Stimulated activated CD4-positive, alpha-beta T cell treated with anti-CD3 and anti-CD28 coated beads, Interleukin-4, amount 100 ng/mL, for 24 hours (primary cell): ENCODE measurements around the gene SHKBP1.
"Not testable (repeated sequence)": the region's sequence is repeated elsewhere in the genome, so short reads cannot be mapped to it uniquely, and the experiment has no call there.

Experiments used
- DNase-seq: peaks from one replicate; pipeline ENCODE4 v3.0.0-alpha.2; 2020

SHKBP1 gene, protein sequence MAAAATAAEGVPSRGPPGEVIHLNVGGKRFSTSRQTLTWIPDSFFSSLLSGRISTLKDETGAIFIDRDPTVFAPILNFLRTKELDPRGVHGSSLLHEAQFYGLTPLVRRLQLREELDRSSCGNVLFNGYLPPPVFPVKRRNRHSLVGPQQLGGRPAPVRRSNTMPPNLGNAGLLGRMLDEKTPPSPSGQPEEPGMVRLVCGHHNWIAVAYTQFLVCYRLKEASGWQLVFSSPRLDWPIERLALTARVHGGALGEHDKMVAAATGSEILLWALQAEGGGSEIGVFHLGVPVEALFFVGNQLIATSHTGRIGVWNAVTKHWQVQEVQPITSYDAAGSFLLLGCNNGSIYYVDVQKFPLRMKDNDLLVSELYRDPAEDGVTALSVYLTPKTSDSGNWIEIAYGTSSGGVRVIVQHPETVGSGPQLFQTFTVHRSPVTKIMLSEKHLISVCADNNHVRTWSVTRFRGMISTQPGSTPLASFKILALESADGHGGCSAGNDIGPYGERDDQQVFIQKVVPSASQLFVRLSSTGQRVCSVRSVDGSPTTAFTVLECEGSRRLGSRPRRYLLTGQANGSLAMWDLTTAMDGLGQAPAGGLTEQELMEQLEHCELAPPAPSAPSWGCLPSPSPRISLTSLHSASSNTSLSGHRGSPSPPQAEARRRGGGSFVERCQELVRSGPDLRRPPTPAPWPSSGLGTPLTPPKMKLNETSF

DNA sequence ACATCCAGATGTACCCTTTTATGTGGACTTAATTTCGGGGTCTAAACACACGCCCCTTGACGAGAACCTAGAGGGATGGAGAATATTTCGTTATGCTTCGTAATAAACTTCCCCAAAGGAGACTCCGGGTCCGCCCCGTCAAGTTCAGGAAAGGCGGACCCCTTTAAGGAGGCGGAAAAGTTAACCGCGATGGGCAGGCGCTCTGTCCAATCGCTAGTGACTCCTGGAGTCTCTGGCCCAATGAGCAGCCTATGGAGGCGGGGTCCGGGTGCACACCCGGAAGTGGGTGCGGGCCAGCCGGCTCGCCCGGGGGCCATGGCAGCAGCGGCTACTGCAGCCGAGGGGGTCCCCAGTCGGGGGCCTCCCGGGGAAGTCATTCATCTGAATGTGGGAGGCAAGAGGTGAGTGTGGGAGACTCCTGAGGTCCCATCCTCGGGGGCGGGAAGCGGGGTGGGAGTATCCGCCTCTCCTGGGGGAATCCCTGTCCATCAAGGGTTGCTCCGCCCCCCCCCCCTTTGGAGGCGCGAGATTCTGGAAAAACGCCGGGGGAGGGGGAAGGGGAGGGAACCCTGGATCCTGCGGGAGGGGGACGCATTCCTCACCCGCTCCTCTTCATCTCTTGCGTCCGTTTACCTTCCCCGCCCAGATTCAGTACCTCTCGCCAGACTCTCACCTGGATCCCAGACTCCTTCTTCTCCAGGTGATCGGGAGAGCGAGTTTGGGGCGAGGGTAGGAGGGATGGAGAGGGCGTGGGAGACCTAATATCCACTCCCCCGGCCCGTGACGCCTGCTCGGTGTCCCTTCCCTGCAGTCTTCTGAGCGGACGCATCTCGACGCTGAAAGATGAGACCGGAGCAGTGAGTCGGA is at the start of gene SHKBP1:
SHKBP1 (plus strand) TSS at position 289 of the 867 bp plus-strand sequence; CDS start at position 316, 27 bp downstream.
- peak; percentile 95 for DNase-seq

DNA sequence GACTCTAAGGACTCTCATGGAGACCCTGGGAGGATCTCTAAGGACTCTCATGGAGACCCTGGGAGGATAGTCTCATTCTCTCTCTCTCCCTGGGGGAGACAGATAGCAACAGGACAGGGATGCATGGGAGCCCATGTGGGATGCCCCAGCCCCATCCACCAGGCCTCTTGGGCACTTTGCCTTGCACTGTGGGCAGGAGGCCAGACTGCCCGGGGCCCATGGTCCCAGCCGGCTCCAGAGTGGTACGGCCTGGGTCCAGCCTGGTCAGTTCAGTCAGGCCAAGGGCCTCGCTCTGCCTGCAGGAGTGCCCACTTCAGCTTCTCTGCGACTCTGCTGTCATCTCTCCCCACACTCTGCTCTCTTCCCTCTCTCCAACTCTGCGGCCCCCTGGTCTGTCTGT is 48.6 kb upstream of the SHKBP1 start:
- DNase-seq: no peak

DNA sequence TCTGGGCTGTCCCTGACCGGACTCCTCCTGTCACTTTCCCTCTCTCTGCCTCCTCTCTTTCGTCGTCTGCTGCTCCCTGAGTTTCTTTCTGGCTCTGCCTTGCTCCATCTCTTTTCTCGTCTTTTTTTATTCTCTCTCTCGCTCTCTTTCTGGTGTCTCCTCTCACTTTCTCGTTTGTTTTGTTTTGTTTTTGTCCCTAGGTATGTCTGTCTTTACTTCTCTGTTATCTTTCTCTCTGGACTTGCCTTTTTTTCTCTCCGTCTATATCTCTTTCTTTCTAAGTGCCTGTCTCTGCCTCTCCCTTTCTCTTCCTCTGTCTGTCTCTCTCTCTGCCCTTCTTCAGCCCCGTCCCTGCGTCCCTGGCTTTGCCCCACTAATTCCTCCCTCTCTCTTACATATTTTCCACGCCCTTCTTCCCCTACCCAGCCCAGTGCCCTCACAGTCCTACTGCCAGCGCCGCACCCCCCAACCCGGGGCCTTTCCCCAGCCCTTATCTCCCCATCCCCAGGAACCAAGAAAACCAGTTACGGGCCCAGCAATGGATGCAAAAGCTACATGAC is 48.1 kb upstream of the SHKBP1 start:
- DNase-seq: no peak

DNA sequence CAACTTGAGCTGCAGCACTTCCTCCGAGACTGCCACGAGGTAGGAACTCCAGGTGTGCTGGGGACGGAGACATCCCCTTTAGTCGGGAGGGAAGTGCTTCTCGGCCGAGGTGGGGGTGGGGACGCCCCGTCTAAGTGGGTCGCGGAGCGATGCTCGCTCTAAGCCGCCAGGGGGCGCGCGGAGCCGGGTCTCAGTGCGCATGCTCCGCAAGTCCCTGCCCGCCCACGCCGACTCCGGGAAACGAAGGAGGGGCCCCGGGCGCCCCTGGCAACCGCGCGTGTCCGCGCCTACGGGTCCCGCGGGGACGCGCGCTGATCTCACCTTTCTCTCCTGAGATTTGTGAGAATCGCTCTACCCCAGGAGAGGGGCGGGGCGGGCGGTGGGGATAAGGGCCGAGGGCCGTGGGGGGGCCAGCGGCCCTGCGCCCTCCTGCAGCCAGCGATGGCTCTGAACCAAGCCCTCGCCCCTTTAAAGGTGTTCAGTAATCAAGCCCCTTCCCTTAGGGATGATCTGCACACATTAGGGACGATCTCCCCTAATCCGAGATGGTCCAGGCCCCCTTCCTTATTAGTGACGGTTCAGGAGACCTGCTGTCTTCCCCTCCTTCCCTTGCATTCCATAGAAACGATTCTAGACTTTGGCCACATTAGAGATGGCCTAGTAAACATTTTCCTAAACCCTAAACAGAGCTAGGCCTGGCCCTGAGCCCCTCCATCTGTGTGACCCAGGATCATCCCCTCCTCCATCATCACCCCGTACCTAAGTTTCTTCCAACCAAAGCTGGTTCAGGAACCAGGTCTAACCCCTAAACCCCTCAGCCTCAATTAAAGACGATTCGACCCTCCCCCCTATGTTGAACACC is 47.3 kb upstream of the SHKBP1 start:
- peak; percentile 89 for DNase-seq

DNA sequence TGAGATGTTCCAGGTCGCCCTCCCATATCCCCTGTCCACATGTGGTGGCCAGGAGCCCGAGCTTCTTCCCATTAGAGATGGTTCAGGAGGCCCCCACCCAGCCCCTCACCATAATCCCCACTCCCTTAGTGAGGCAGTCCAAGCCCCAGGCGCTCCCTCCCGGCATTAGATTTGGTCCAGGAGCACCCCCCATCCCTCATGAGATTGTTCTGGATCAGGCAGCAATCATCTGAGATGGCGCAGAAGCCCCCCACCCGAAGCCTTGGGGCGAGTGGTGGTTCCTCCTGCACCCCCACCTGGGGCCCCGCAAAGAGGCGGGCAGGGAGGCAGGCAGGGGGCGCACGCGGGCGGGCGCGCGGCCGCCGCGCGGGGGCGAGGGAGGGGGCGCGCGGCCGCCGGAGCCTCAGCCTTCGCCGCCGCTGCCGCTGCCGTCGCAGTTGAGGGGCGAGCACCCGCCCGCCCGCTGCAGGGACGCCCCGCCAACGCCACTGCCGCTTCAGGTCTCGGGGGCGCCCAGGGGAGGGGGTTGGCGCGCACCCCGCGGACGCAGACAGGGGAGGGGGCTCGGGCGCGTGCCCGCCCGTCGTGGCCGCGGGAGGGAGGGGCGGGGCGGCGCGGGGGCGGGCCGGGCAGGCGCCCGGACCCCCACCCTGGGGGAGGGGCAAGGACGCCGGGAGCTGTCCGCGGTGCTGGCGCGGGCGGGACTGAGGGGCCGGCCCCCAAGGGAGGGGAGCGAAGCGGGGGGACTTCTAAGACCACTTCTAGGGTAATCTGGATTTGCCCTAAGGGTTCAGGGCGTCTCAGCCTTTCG is 46.4 kb upstream of the SHKBP1 start:
- no peak for DNase-seq

DNA sequence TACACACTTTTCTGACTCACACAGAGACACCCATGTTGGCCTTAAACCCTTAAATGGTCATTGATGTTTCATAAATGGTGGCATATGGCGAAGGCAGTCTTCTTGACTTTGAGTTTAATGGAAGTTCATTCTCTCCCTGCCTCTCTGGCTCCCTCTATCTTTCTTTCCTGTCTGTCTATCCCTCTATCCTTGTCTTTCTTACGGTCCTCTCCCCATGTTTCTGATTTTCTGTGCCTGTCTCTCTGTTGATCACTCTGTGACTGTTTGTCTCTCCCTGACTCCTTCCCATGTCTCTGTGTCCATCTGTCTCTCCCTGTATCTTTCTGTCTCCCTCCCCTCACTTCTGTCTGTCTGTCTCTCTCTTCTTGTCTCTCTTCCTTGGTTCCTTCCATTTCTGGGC is 43.2 kb upstream of the SHKBP1 start:
- DNase-seq: no peak

DNA sequence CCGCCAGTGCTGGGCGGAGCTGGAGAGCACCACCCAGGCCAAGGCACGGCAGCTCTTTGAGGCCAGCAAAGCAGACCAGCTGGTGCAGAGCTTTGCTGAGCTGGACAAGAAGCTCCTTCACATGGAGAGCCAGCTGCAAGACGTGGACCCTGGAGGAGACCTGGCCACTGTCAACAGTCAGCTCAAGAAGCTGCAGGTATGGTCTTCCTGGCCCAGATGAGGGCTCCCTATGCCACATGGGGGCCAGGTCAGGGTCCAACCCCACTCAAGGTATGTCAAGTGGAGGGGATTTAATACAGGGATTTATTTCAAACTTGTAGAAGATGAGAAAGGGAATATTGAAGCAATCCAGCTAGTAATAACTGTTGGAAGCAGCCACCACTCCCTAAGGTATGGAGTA is 42.5 kb upstream of the SHKBP1 start:
- no peak for DNase-seq

DNA sequence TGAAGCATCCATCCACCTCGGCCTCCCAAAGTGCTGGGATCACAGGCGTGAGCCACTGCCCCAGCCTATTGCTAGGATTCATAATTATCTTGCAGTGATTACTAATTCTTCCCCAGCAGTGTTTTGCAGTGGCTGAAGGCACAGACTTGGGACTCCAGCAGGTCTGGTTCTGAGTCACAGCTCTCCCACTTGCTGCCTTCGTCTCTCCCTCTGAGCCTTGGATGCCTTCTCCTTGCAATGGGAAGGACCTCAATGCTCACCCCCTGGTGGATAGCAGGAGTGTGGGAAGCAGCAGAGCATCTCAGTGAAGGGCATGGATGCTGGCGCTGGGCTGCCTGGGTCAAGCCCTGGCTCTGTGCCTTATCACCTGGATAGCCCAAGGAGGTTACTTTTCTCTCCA is 37.6 kb upstream of the SHKBP1 start:
- no peak for DNase-seq

DNA sequence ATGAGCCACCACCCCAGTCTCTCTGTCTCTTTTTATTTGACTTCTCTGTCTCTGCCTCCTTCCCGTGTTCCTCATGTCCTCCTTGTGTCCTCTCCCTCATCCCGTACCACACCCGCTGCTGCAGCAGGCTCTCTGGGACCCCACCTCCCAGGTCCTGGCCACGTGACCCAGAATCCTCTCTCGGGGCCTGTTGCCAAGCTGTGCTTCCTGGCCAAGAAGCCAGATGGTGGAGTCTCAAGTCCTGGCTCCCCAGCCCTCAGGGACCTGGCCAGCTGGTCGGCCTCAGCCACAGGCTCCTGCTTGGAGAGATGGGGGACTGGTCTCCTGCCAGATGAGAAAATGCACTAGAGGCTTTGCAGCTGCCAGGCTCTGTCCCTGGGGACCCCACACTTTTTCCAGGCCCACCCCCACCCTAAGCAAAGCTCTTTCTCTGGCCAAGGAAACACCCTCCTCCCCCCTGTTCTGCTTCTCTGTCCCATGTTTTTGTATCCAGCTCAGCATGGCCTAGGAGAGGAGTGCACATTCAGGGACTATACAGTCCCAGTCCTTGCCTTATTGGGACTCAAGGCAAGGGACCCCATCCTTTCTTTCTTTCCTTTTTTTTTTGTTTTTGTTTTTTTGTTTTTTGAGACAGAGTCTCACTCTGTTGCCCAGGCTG is 34.3 kb upstream of the SHKBP1 start:
- DNase-seq: no peak

DNA sequence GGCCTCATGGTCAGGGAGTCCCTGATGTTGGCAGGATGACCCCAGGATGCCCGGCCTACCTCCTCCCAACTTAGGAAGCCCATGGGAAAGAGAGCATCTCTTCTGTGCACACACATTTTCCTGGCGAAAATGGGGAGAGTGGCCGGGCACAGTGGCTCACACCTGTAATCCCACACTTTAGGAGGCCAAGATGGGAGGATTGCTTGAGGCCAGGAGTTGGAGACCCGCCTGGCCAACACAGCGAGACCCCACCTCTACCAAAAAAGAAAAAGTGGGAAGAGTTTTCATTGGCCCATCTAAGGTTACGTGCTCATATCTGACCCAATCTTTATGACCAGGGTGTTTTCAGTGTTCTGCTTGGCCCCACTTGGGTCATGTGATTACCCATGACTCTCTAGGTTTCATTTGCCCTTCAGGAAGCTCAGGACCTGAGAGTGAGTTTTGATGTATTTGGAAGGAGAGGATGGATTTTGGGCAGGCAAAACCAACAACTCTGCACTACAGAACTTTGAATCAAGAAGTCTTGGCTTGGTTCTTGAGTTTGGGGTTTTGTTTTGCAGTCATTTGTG is 33.6 kb upstream of the SHKBP1 start:
- no peak for DNase-seq

DNA sequence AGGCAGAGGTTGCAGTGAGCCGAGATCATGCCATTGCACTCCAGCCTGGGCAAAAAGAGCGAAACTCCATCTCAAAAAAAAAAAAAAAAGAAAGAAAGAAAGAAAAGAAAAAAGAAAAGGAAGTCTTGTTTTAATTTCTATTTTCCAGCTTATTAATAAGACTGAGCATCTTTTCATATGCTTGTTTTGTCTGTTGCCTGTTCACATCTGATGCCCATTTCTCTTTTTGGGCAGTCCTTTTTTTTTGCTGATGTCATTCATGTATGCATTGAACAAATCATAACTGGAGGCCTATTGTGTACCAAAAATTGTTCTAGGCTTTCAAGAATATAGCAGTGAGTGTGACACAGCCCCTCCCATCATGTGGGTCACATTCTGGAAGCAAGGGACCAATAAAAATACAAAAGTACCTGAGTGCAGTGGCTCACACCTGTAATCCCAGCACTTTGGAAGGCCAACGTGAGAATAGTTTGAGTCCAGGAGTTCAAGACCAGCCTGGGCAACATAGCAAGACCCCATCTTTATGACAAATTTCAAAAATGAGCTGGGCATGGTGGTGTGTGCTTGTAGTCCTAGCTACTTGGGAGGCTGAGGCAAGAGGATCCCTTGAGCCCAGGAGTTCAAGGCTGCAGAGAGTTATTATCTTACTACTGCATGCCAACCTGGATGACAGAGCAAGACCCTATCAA is 30.4 kb upstream of the SHKBP1 start:
- not testable (repeated sequence) for DNase-seq

DNA sequence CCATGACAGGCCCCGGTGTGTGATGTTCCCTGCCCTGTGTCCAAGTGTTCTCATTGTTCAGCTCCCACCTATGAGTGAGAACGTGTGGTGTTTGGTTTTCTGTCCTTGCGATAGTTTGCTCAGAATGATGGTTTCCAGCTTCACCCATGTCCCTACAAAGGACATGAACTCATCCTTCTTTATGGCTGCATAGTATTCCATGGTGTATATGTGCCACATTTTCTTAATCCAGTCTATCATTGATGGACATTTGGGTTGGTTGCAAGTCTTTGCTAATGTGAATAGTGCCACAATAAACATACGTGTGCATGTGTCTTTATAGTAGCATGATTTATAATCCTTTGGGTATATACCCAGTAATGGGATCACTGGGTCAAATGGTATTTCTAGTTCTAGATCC is 29.5 kb upstream of the SHKBP1 start:
- not testable (repeated sequence) for DNase-seq

DNA sequence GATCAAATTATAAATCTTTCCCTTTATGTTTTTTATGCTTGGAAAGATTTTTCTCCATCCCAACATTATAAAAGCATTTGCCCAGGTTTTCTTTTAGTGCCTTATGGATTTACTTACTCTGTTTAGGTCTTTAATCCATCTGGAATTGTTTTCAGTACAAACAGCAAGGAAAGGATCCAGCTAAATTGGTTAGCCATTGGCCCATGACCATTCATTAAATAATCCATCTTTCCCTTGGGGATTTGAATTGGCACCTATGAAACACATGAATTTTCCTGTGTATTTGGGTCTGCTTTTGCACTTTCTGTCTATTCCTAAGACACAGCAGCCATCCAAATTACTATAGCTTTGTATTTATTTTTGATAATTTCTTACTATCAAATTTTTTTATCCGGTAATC is 28.8 kb upstream of the SHKBP1 start:
- no peak for DNase-seq

DNA sequence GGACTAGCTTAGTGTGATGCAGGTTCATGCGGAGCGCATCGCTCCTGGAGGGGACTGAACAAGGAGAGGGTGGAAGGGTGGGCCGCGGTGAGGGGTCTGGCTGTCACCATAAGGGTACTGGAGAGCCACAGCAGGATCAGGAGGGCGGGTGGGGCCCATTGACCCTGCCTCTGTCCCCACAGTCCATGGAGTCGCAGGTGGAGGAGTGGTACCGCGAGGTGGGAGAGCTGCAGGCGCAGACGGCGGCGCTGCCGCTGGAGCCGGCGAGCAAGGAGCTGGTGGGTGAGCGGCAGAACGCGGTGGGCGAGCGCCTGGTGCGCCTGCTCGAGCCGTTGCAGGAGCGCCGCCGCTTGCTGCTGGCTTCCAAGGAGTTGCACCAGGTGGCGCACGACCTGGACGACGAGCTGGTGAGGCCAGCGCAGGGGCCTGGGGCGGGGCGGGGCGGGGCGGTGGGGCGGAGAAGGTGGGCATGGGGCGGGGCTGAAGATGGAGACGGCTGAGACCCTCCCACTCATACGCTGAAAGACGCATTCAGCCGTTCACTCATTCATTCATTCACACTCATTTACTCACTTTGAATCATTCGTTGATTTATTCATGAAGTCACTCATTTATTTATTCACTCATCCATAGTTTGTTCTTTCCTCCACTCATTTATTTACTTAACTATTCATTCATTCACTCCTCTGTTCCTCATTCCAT is 27.5 kb upstream of the SHKBP1 start:
- peak; percentile 79 for DNase-seq

DNA sequence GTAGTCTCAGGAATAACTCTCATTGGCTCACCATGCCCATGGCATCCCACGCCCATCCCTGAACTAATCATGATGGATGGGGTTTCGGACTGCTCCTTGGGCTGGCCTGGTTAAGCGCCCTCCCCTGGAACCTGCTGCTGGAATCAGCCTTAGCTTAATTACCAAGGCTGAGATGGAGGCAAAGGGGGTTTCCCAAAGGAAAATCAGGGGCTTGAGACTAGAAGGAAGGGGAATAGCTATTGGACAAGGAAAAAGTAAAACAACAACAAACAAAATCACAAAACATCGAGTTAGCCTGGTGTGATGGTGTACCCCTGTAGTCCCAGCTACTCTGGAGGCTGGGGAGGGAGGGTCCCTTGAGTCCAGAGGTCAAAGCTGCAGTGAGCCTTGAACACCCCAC is 25.7 kb upstream of the SHKBP1 start:
- DNase-seq: no peak

DNA sequence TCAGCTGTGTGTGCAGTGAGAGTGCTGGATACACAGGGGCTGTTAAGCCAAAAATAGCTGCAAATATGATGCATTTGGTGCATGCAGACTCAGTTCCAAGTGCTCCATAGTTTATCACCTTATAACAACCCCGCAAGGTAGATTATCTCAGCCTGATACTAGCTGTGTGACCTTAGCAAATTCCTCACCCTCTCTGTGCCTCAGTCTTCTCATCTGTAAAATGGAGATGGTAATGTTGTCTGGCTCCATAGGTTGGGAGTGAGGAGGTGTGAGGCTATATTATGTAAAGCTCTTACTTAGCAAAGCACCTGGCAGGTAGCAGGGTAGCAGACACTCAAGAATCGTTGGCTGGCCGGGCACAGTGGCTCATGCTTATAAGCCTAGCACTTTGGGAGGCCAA is 23.8 kb upstream of the SHKBP1 start:
- DNase-seq: no peak

DNA sequence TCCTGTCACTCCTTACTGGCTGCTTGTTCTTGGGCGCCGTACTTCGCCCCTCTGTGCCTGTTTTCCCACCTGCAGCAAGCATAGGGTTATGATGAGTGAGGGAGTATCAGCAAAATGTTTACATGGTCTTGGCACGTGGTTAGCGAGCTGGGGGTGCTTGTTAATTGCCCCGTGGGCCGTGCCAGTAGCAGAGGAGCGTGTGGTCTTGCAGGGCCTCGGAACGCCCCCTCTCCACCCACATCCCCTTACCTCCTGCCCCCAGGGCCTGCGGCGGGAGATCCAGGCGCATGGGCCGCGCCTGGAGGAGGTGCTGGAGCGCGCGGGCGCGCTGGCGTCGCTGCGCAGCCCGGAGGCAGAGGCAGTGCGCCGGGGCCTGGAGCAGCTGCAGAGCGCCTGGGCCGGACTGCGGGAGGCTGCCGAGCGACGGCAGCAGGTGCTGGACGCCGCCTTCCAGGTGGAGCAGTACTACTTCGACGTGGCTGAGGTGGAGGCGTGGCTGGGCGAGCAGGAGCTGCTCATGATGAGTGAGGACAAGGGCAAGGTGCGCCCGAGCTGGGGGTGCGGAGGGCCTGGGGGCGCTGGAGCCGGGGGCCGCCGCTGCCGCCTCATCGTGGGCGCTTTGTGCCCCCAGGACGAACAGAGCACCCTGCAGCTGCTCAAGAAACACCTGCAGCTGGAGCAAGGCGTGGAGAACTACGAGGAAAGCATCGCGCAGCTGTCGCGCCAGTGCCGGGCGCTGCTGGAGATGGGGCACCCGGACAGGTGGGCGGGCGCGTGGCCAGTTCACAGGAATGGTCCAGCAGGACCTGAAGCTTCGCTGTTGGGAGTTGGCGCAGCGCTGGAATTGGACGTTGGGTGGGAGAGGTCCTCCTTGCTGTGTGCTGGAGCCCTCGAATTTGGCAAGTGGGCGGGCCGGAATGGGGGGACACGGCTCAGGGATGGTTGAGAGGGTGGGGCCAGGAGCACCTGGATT is 22.5 kb upstream of the SHKBP1 start:
- no peak for DNase-seq
